Measurements from ENCODE around the gene BHLHE23. TPM values are rescaled to one million over a fixed set of nuclear protein-coding genes. Genes with fewer than 3 reads are reported as not detected.

The BHLHE23 gene
- polyA plus RNA-seq, 12 donors, result 0.16 TPM; not detected in 11

DNA sequence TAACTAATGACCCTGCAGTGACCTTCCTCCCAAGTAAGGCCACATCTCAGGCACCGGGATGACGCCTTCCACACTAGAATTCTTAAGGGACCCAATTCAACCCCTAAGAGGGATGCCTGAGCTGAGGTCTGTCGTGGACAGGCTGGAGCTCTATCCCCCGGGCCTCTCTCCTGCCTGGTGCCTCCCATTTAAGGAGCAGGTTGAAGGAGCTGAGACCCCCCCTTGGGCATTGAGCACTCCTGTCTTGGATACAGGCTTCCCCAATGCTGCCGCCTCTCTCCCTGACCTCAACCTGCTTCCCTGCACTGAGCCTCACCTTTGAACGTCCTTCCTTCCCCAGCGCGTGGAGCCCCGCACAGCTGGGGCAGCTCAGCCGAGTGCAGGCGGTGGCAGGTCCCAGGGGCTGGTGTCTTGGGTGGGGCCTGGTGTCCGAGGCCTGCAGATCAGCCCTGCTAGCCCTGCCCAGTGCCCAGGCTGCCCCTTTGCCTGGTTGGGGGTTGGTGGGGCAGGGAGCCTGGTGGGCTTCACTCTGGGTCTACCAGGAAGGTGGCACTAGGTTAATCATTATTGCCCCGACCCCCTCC is 19.9 kb upstream of the BHLHE23 start:
- DNase-seq, result no peak

DNA sequence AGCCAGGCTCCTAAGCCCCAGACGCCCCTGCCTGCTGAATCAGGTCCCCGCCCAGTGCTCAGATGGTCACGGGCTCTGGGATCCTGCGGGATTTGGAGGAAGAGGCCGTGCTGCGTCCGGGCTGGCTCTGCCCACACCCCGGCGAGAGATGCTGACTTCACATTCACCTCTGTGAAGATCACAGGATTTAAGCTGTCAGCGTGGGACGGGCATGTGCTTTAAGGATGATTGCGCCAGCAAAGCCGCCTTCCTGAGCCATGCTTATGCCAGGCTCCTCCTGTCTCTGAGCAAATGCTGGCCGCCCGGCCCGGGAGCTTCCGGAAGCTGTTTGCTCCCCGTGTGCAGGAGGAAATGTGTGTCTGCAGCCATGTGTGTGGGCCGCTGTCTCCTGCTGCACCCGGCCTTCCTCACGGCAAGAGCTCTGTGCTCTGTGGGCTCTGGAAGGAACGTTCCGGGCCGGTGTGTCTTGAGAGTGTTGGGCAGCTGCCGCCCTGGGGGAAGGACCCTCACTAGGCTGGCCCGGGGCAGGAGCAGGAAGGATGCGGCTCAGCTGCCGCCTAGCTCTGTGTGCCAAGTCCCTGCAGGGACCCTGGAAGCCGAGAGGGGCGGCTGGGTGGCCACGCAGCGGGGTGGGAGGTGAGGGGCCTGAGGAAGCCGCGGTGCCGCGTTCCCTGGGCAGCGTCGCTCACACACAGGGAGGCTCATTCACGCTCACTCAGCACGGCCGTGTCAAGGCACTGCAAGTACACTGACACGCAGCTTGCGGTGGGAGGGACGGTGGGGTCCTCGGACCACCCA is 19.0 kb upstream of the BHLHE23 start:
- no peak for DNase-seq

DNA sequence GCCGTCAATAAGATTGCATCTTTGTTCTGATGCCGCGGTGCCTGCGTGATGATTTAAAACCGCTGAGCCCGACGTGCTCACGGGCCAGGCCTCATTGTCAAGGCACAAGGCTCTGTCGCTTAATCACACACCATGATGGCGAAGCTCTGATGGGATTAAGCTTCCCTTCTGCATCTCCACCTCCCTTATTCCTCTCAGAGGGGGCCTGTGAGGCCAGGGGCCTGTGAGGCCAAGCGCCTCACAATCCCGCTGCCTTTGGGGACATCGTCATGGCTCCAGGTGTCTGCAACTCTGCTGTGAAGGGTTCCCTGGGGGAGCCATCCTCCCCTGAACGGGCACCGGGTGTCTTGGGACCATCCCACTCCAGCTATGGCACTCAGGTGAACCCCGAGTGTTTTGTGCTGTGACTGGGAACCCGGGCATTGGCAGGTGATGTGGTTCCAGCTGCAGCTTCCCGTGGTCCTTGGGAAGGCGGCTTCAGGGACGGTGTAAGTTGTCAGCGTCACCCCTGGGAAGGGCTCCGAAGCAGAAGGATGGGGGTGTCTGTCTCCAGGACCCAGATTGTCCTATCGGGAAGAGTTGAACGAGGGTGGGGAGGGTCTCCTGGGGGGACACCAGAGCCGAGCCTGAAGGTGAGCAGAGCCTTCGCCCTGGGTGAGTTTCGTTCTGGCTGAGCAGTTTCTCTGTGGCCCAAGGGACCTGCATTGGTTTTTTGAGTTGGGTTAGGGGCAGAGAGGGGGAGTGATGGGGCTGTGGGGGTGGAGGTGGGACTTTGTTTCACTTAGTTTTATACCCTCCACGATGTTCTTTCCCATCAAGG is 18.0 kb upstream of the BHLHE23 start:
- no peak for DNase-seq

DNA sequence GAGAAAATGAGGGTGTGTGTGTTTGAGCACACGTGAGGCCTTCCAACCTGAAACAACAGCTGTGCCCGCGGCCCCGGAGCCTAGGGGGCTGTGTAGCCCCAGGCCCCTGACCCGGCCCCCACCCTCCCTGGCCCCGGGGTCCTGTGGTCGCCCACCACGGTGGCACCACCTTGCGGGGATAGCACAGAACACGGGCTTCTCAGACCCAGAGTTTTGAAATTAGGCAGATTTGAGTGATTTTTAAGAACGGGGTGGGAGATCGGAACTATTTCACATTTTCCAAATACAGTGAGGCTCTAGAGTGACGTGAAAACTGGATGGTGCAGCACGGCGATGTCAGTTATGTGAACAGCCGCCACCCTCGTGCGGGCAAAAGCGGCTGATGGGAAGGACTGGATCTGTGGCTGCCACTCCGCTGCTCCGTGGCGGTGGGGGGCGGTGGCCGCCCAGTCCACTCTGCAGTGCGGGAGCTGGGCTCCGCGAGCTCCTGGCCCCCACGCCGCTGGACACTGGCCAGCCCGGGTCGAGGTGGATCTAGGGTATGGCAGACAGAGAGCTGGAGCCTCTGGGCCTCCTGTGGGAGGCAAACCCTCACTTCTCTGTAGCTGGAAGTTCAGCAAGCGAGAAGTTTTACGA is 17.3 kb upstream of the BHLHE23 start:
- no peak for DNase-seq

DNA sequence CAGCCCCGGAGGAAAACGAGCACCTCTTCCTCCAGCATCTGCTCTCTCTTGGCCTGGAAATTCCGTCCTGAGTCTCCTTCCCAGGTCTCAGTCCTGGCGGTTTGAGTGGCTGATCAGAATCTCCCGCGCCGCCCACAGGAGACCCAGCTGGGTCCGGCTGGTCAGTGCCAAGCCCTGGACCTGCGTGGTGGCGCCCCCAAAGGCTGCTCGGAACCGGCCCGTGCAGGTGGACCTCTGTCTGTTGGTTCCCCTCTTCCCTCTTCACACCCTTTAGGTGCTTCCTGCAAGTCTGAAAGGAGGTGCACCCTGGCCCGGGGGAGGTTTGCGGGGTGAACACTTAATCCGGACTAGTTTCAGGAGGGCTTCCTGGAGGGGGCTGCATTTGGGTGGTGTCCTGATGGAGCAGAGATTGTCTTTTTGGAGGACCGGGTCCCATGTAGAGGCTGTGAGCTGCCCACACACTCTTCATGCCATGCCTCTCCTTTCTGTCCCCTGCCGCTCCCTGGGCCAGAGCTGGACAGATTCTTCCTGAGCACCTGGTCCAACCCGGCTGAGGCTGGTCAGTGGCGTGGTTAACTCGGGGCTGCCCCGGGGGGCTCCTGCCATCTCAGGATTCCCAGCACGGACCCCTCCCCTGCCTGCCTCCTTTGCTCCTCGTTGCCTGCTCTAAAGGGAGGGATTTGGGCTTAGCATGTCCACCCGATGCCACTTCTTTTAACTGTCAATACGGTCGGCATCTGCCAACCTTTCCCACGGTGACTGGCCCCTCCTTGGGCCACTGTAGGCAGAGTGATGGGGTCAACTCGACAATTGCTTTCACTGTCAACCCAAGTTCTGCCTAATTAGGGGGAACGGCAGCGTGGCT is 16.5 kb upstream of the BHLHE23 start:
- DNase-seq, result no peak

DNA sequence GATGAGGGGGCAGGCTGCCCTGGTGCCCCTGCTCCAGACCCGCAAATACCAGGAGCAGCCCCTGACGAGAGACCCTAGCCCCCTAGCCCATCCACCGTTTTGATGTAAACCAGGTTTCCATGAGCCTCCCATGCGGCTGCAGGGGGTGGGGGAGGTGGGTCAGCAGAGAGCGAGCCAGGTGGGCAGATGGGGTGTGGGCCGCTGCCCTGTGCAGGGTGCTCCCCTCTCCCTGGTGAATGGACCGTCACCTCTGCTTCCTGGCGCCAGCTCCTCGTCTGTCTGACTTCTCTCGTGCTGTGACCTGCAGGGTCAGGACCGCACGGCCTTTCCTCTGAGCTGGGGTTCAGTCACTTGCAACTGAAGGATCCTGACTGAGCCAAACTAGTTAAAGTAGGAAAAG is 15.7 kb upstream of the BHLHE23 start:
- no peak for DNase-seq

DNA sequence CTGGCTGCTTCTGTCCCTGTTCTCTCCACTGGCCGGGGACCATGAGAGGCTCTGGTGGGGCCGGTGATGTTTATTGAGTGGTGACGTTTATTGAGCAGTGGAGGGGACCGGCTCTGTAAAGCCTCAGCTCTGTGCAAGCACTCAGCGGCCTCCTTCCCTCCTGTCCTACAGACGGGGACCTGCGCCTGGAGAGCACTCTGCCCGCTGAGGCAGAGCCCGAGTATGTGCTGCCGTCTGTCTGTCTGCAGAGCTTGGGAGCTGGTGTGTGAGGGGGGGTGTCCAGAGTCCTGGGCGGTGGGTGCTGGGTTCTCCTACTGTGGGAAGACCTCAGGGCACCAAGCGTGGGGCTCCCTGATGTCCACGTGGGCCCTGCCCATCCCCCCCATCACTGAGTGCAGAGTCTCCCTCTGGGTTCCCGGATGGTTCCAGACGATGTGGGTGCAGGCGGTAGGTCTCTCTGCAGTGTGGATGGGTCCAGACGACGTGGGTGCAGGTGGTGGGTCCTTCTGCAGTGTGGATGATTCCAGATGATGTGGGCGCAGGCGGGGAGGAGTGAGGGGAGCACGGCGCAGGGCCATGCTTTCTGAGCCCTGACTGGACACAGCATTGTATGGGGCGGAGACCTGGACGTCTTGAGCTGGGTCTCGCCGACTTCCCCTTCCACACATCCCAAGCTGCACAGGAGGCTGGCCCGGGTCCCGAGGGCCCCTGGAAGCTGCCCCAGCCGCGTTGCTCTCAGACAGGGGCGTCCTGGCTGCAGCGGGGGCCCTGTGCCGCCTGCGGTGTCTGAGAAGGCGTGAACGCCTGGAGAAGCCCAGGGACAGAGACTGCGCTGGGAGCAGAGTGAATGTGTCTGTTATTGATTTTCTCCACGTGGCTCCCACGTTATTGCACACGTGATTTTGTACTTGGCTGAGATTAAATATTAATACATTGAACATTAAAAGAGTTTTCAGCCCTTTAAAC is 14.9 kb upstream of the BHLHE23 start:
- no peak for DNase-seq

DNA sequence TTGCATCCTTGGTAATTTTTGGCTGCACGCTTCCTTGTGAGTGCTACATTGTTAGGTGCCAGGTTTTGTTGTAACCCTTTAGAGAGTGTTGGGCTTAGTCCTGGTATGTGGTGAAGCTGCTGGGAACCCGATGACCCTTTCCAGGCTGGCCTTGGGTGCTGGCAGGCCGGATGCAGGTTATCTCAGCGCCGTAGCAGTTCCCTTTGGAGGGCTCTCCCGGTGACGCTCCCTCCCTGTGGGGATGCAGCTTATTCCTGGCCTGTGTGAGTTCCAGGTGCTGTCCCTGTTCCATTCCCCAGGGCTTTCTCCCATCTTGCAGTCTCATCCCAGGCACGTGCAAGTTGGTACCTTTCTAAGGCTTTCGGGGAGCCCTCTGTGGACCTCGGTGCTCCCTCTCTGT is 13.9 kb upstream of the BHLHE23 start:
- DNase-seq, result no peak

DNA sequence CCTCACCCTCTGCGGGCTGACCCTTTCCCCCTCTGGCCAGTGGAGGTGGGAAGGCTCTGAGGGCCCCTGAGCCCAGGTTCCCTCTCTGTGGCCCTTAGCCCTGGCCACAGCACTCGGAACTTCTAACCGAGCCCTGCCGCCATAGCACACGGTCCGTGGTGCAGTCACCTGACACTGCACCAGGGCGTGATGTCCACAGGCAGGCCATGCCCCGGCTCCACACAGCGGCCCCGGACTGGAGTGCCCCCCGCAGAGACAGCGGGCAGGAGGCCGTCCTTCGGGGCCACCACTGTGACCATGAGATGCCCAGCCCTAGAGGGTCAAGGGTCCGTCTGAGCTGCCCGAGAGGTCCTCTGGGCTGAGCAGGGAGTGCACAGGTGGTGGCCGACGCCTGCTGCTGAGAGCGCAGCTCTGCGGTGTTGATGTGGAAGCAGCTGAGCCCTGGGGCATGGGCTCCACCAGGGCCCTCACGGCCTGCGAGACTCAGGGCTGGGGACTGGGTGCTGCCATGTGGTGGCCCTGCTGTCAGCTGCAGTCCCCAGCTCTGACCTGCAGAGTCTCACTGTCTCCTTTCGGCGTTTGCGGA is 11.2 kb upstream of the BHLHE23 start:
- no peak for DNase-seq

DNA sequence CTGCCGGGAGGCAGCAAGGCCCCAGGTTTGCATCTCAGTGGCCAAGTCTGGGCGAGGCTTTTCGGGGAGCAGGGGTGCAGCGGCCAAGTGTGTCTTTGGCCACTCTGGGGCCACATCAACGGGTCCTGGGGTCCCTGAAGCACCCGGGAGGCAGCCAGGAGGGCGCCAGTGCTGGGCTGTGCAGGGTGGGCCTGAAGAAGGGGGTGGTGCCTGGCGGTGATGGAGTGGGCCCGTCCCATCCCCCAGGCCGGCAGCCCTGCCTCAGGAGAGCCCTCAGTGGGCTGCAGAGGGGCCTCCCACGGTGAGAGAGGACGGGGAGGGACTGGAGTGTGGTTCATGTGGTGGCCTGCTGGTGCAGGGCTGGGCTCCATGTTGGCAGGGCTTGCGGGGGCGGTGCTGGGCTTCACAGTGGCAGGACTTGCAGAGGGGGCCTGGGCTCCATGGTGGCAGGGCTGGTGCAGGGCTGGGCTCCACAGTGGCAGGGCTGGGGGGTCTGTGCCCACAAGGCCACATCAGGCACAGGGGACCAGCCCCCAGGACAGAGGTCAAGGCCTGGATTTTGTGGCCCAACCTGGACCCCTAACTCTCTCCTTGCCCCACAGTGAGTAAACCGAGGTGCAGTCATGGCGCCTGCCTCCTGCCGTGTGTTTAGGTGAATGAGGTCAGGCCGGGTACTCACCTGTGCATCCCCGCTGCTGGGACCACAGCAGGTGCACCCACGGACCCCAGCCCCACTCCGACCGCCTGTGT is 10.5 kb upstream of the BHLHE23 start:
- DNase-seq, result no peak

DNA sequence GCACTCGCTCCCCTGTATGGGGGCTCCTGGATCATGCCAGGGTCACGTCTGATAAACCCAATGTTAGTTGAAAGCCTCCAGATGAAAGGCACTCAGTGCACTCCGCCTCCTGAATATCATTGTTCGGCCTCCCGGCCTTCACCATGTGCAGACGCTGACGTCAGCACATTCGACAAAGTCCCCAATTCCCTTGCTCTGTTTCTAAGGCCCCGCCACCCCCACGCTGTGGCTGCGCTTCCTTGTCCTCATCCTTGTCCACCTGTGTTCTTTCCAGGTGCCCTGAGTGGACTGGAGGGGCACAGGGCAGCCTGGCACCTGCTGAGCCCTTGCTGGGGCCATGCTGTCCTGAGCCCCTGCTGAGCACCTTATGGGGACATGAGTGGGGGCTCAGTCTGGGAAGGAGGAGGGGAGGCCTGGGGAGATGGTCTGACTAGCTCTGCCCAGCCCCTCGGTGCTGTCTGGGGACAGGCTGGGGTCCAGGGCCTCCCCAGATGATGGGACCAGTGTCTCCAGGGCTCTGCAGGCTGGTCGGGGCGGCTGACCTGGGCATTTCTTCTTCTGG is 9.8 kb upstream of the BHLHE23 start:
- no peak for DNase-seq

DNA sequence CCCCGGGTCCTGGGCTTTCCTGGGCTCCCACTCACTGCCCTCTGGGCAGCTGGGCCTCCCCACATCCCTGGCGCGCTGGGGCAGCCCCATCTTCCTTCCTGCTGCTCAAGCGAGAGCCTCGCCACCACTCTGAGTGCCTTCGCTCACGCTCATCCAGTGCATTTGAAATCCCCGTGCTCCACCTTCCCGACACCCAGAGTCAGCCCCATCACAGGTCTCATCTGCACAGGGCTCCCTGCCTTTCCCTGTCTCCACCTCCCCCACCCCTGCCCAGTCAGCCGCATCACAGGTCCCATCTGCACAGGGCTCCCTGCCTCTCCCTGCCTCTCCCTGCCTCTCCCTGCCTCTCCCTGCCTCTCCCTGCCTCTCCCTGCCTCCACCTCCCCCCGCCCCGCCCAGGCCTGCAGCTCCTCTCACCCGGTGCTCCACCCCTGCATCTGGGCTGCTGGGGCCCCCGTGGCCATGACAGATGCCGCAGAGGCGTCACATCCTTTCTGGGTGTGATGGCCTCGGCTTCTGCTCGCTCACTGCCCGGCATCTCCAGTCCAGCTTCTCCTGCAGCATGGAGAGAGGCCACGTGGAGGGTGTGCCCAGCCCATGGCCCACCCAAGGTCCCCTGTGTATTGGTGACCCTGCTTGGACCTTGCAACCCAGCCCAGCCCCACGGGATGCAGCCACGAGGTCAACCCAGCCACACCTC is 9.0 kb upstream of the BHLHE23 start:
- no peak for DNase-seq

DNA sequence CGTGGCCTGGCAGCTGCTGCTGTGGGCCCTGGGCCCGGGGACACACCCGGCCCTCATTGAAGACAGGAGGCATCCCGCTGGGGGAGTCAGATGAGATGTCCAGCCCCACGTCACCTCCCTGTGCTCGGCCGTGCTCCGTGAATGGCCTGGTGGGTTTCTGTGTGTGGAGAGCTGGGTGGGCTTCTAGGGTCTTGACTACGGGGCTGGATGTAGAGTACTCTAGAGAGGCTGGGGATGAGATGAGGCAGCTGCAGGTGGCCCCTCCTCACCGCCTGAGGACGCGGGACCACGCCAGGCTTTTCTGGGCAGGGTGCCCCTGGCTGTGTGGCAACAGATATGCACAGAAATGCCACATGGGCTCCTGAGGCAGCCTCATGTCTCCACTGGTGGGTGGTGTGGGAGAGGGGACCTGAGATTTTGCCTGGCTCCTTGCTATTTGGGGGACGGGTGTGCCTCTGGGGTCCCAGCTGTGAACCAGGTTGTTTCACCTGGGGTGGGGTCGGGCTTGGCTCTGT is 8.4 kb upstream of the BHLHE23 start:
- no peak for DNase-seq

DNA sequence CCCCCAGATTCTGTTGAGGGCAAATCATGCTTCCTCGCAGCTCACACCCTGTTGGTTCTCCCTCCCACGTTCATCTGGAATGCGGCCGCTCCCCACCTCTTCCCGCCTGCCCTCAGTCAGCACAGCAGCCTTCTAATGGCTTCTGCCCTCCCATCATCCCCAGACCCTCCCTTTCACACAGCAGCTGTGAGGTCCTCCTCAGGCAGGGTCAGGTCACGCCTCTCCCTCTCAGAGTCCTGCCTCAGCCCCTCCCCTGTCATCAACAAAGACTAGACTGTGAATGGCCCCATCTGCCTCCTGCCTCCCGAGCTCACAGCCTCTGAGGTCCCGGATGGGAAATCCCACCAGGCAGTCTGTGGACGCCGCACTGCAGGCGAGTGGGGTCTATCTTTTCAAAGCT is 7.9 kb upstream of the BHLHE23 start:
- no peak for DNase-seq

DNA sequence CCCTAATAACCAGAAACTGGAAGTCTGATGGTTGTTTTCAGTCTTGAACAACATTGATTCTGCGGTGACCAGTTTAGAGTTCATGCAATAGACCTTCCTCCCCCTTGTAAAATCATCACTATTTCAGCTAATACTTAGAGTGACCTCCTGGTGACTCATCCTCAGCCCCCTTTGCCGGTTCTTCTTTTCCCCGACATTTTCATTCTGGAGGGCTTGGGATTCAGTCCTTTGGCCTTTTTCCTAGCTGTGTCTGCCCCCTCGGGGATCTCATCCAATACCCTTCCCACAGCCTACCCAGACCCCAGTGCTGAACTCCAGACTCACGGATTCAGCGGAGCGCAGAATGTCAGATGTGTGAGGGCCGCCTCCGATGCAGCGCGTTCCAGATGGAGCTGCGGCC is 7.5 kb upstream of the BHLHE23 start:
- no peak for DNase-seq

DNA sequence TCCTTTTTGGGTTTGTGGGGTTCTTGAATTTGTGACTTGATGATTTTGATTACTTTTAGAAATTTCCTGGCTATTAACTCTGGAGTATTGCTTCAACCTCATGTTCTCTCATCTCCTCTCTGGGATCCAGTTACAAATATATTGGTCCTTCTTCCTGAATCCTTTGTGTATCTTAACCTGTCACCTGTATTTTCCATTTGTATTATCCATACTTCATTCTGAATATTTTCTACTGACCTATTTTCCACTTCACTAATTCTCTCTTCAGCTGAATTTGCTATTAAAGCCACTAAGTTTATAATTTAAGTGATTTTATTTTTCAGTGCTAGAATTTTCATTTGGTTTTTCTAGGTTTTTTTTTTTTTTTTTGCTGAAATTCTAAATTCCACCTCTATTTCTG is 6.4 kb upstream of the BHLHE23 start:
- DNase-seq, result no peak

DNA sequence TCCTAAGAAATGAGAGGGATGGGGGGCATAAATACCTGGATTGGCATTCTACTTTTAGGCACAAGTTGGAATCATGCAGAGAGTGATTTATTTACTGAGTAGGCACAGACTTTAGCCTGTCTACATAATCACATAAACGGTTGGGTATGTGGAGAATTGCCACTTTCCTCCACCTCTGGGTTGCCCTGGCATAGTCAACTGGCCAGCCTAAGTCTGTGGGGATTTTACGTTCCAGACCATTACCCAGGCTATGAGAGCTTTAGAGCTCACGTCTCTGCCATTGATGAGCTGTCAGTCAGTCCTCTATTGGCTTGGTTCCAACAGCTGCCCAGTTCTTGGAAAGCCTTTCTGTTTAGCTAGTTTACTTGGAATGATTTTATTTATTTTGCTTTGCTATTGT is 5.0 kb upstream of the BHLHE23 start:
- no peak for DNase-seq
